ENCODE measurements around the gene AGXT.

- TF ChIP-seq PATZ1 (CRISPR knock-in tag; IDR thresholded peaks at IDR 0.05; ENCODE audit: borderline replicate concordance), result no peak
- no peak for TF ChIP-seq ZFP3 (CRISPR knock-in tag; IDR thresholded peaks at IDR 0.05)
- TF ChIP-seq CREB5 (CRISPR knock-in tag; IDR thresholded peaks at IDR 0.05; ENCODE audit: low read depth), result no peak
Observed at GRCh38 chr2:240822280-240822847, 46.3 kb upstream of the AGXT start.
